Measurements from ENCODE around the gene PTPRF.

Gene PTPRF

DNA sequence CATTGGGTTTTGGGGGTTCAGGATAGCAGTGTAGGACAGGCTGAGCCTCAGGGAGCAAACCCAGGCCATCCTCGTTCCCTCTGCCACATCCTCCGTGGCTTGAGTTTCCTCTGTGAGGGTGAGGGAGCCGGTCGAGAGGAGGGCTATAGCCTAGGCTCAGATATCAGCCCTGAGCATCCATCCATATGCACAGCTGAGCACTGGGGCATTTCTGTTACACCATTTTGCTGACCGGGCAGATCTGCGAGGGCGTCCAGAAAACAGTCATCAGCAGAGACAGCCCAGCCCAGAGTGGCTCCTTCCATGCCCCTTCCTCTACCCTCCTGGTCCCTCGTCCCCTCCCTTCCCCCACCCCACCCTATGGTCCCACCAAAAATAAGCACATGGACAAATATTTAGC, 53.5 kb downstream of the PTPRF start:
- Histone ChIP-seq H4K8ac (ENCODE audit: low read depth, low read length) (no peak overlapping the region), H2AK5ac (ENCODE audit: low read length) (no peak overlapping the region), H3K14ac (ENCODE audit: low read length) (no peak overlapping the region), H3K79me1 (ENCODE audit: low read length) (peaks cover 13% of the 10 kb centered on the region), H4K12ac (ENCODE audit: low read depth, low read length) (no peak overlapping the region), H2BK5ac (ENCODE audit: low read depth, low read length, poor library complexity) (no peak overlapping the region), H3K27me3 (ENCODE audit: insufficient read depth, low read length) (no peaks in the 10 kb centered on the region), H3K9ac (ENCODE audit: low read length) (no peak overlapping the region), H4K91ac (ENCODE audit: low read depth, low read length) (no peak overlapping the region), H3K4ac (ENCODE audit: low read depth, low read length) (no peak overlapping the region), H3K79me2 (ENCODE audit: control insufficient read depth, insufficient read depth, low read length, poor library complexity) (peaks cover 5% of the 10 kb centered on the region), H2BK120ac (ENCODE audit: insufficient read depth, low read length, poor library complexity) (no peak overlapping the region), H3K36me3 (ENCODE audit: control insufficient read depth in 1 of 2, insufficient read depth in 2 of 2, low read length in 2 of 2) (peaks cover 74 to 88% of the 10 kb centered on the region in 2 experiments), H3K27ac (ENCODE audit: low read depth, low read length) (no peak overlapping the region), H3K4me2 (ENCODE audit: low read length) (no peak overlapping the region), H3K18ac (ENCODE audit: low read length) (peak overlapping the region; percentile 2), H3K4me1 (ENCODE audit: control insufficient read depth in 1 of 2, insufficient read depth in 2 of 2, low read length in 2 of 2) (peaks cover 27 to 33% of the 10 kb centered on the region in 2 experiments), H3K23ac (ENCODE audit: low read length) (no peak overlapping the region), H3K4me3 (ENCODE audit: low read depth, low read length) (no peak overlapping the region), H3K9me3 (ENCODE audit: insufficient read depth, low read depth, low read length) (peaks cover 4% of the 10 kb centered on the region), H2AFZ (ENCODE audit: insufficient read depth, low read length, poor library complexity) (no peak overlapping the region), H2BK12ac (ENCODE audit: low read length) (no peak overlapping the region)
- no peak for DNase-seq
- WGBS (ENCODE audit: extremely low coverage, insufficient coverage, insufficient read length) = no CpG with 5 or more reads among the region's 8 CpGs

- Histone ChIP-seq H2AFZ (ENCODE audit: insufficient read depth, low read length, poor library complexity) (no peak overlapping the region), H3K14ac (ENCODE audit: low read length) (no peak overlapping the region), H2AK5ac (ENCODE audit: low read length) (no peak overlapping the region), H3K4me3 (ENCODE audit: low read depth, low read length) (no peak overlapping the region), H3K23ac (ENCODE audit: low read length) (no peak overlapping the region), H4K12ac (ENCODE audit: low read depth, low read length) (no peak overlapping the region), H3K79me1 (ENCODE audit: low read length) (peaks cover 13% of the 10 kb centered on the region), H4K8ac (ENCODE audit: low read depth, low read length) (no peak overlapping the region), H3K9ac (ENCODE audit: low read length) (no peak overlapping the region), H4K91ac (ENCODE audit: low read depth, low read length) (no peak overlapping the region), H2BK12ac (ENCODE audit: low read length) (no peak overlapping the region), H3K27me3 (ENCODE audit: insufficient read depth, low read length) (no peaks in the 10 kb centered on the region), H3K4me1 (ENCODE audit: control insufficient read depth in 1 of 2, insufficient read depth in 2 of 2, low read length in 2 of 2) (peaks cover 27 to 33% of the 10 kb centered on the region in 2 experiments), H2BK120ac (ENCODE audit: insufficient read depth, low read length, poor library complexity) (no peak overlapping the region), H3K4ac (ENCODE audit: low read depth, low read length) (no peak overlapping the region), H3K4me2 (ENCODE audit: low read length) (no peak overlapping the region), H3K79me2 (ENCODE audit: control insufficient read depth, insufficient read depth, low read length, poor library complexity) (peaks cover 5% of the 10 kb centered on the region), H3K9me3 (ENCODE audit: insufficient read depth, low read depth, low read length) (peaks cover 4% of the 10 kb centered on the region), H2BK5ac (ENCODE audit: low read depth, low read length, poor library complexity) (no peak overlapping the region), H3K27ac (ENCODE audit: low read depth, low read length) (no peak overlapping the region), H3K36me3 (ENCODE audit: control insufficient read depth in 1 of 2, insufficient read depth in 2 of 2, low read length in 2 of 2) (peaks cover 68 to 89% of the 10 kb centered on the region in 2 experiments), H3K18ac (ENCODE audit: low read length) (no peak overlapping the region)
- no peak for DNase-seq
- no CpG with 5 or more reads among the region's 10 CpGs for WGBS (ENCODE audit: extremely low coverage, insufficient coverage, insufficient read length)
Observed at GRCh38 chr1:43585557-43585956, 54.9 kb downstream of the PTPRF start.

DNA sequence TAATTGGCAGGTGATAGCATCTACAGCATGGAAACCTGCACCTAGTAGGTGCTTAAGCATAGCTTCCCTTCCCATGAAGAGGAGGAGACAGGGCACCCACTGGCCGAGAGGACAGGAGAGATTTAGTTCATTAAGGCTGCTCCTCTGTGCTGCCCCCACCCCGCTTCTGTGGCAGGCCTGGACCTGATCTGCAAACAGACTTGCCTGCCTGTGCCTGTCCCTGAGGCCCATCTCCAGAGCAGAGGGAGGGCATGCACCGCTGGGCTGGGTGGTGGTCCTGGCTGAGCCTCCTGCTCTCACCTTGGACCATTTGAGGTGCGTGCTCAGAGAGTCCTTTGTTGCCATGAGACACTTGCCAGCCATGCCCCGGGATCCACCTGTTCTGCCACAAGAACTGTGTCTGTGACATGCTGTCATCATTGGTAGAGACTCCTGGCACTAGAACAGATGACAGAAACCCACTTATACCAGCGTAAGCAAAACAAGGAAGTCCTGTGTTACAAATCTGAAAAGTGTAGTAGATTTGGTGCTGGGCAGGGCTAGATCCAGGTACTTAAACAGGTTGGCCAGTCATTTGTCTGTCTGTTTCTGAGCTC, 55.6 kb downstream of the PTPRF start:
- Histone ChIP-seq H2AK5ac (ENCODE audit: low read length) (no peak overlapping the region), H3K27ac (ENCODE audit: low read depth, low read length) (no peak overlapping the region), H3K4me3 (ENCODE audit: low read depth, low read length) (peak overlapping the region; percentile 30), H3K18ac (ENCODE audit: low read length) (peak overlapping the region; percentile 44), H3K23ac (ENCODE audit: low read length) (no peak overlapping the region), H3K9ac (ENCODE audit: low read length) (no peak overlapping the region), H2BK5ac (ENCODE audit: low read depth, low read length, poor library complexity) (no peak overlapping the region), H3K14ac (ENCODE audit: low read length) (no peak overlapping the region), H2AFZ (ENCODE audit: insufficient read depth, low read length, poor library complexity) (no peak overlapping the region), H3K79me1 (ENCODE audit: low read length) (peaks cover 13% of the 10 kb centered on the region), H3K27me3 (ENCODE audit: insufficient read depth, low read length) (no peaks in the 10 kb centered on the region), H4K91ac (ENCODE audit: low read depth, low read length) (no peak overlapping the region), H3K4ac (ENCODE audit: low read depth, low read length) (no peak overlapping the region), H2BK120ac (ENCODE audit: insufficient read depth, low read length, poor library complexity) (no peak overlapping the region), H3K9me3 (ENCODE audit: insufficient read depth, low read depth, low read length) (peaks cover 4% of the 10 kb centered on the region), H3K4me1 (ENCODE audit: control insufficient read depth in 1 of 2, insufficient read depth in 2 of 2, low read length in 2 of 2) (peaks cover 26 to 32% of the 10 kb centered on the region in 2 experiments), H4K8ac (ENCODE audit: low read depth, low read length) (no peak overlapping the region), H4K12ac (ENCODE audit: low read depth, low read length) (no peak overlapping the region), H2BK12ac (ENCODE audit: low read length) (no peak overlapping the region), H3K36me3 (ENCODE audit: control insufficient read depth in 1 of 2, insufficient read depth in 2 of 2, low read length in 2 of 2) (peaks cover 68 to 89% of the 10 kb centered on the region in 2 experiments), H3K79me2 (ENCODE audit: control insufficient read depth, insufficient read depth, low read length, poor library complexity) (peaks cover 5% of the 10 kb centered on the region), H3K4me2 (ENCODE audit: low read length) (no peak overlapping the region)
- no CpG with 5 or more reads among the region's 6 CpGs for WGBS (ENCODE audit: extremely low coverage, insufficient coverage, insufficient read length)
- DNase-seq = no peak

DNA sequence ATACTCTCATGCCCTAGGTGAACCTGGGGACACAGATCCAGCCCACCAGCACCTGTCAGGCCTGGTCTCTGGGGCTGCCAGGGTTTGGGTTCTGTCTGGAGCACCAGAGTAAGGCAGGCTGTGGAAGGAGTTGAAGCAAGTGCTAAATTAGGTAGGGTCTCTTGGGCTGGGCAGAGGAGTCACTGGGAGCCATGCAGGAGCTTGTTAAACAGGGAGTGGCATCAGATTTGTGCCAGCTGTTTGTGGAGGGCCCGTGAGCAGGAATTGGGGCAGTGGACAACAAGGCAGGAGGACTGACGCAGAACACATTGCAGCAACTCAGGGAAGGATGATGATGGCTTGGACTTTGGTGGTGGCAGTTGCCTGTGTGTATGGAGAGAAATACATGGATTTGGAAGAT, 56.3 kb downstream of the PTPRF start:
- H3K79me1 ChIP-seq (ENCODE audit: low read length) = peaks cover 11% of the 10 kb centered on the region
- no peak overlapping the region for H2BK5ac ChIP-seq (ENCODE audit: low read depth, low read length, poor library complexity)
- H3K4ac ChIP-seq (ENCODE audit: low read depth, low read length) = no peak overlapping the region
- no peak overlapping the region for H2AK5ac ChIP-seq (ENCODE audit: low read length)
- peaks cover 68 to 89% of the 10 kb centered on the region in 2 experiments for H3K36me3 ChIP-seq (ENCODE audit: control insufficient read depth in 1 of 2, insufficient read depth in 2 of 2, low read length in 2 of 2)
- H3K4me1 ChIP-seq (ENCODE audit: control insufficient read depth in 1 of 2, insufficient read depth in 2 of 2, low read length in 2 of 2) = peaks cover 19 to 24% of the 10 kb centered on the region in 2 experiments
- H2AFZ ChIP-seq (ENCODE audit: insufficient read depth, low read length, poor library complexity) = no peak overlapping the region
- no peak overlapping the region for H4K91ac ChIP-seq (ENCODE audit: low read depth, low read length)
- no peak overlapping the region for H3K23ac ChIP-seq (ENCODE audit: low read length)
- H3K14ac ChIP-seq (ENCODE audit: low read length) = no peak overlapping the region
- no peak overlapping the region for H3K4me3 ChIP-seq (ENCODE audit: low read depth, low read length)
- H3K9ac ChIP-seq (ENCODE audit: low read length) = no peak overlapping the region
- H2BK120ac ChIP-seq (ENCODE audit: insufficient read depth, low read length, poor library complexity) = no peak overlapping the region
- H3K4me2 ChIP-seq (ENCODE audit: low read length) = no peak overlapping the region
- H2BK12ac ChIP-seq (ENCODE audit: low read length) = no peak overlapping the region
- H3K9me3 ChIP-seq (ENCODE audit: insufficient read depth, low read depth, low read length) = peaks cover 4% of the 10 kb centered on the region
- no peak for DNase-seq
- H4K12ac ChIP-seq (ENCODE audit: low read depth, low read length) = no peak overlapping the region
- no peak overlapping the region for H4K8ac ChIP-seq (ENCODE audit: low read depth, low read length)
- peaks cover 5% of the 10 kb centered on the region for H3K79me2 ChIP-seq (ENCODE audit: control insufficient read depth, insufficient read depth, low read length, poor library complexity)
- no CpG with 5 or more reads among the region's 2 CpGs for WGBS (ENCODE audit: extremely low coverage, insufficient coverage, insufficient read length)
- H3K27ac ChIP-seq (ENCODE audit: low read depth, low read length) = no peak overlapping the region
- H3K27me3 ChIP-seq (ENCODE audit: insufficient read depth, low read length) = no peaks in the 10 kb centered on the region
- H3K18ac ChIP-seq (ENCODE audit: low read length) = peak overlapping the region; percentile 21

Measured in trophoblast cell (in vitro differentiated cells and primary cell).